Activated CD4-positive, alpha-beta T cell treated with anti-CD3 and anti-CD28 coated beads, Interleukin-2, amount 10 ng/mL, durations not matched to agents 7 days and 5 days (primary cell): Measurements from ENCODE around the gene PTRH2. TPM values are rescaled to one million over a fixed set of nuclear protein-coding genes. Genes with fewer than 3 reads are reported as not detected.
"Not testable (repeated sequence)": the region's sequence is repeated elsewhere in the genome, so short reads cannot be mapped to it uniquely, and the experiment has no call there.

Experiments
- CTCF ChIA-PET: fragments of 350-600 bp; sonication (Branson Sonifier 250); formaldehyde crosslinking; loops from one replicate; lab custom pipeline; 2021; ENCODE audit warnings: antibody characterized with exemption; lab: Charles Lee
- POLR2A ChIA-PET: fragments of 350-600 bp; sonication (Branson Sonifier 250); formaldehyde crosslinking; loops from one replicate; lab custom pipeline; 2021; ENCODE audit warnings: antibody characterized with exemption; lab: Charles Lee
- DNase-seq: peaks from one replicate; pipeline ENCODE4 v3.0.0-alpha.2; 2020
- H3K27ac Mint-ChIP-seq: one replicate; pipeline ENCODE4 v1.8.0; 2021; ENCODE audit warnings: mild to moderate bottlenecking, moderate library complexity, mixed read lengths
- H3K27me3 Mint-ChIP-seq: one replicate; pipeline ENCODE4 v1.8.0; 2021; ENCODE audit warnings: mixed read lengths
- H3K36me3 Mint-ChIP-seq: one replicate; pipeline ENCODE4 v1.8.0; 2021; ENCODE audit warnings: low read depth, mixed read lengths
- H3K4me1 Mint-ChIP-seq: one replicate; pipeline ENCODE4 v1.8.0; 2021; ENCODE audit warnings: mixed read lengths
- H3K4me3 Mint-ChIP-seq: one replicate; pipeline ENCODE4 v1.8.0; 2021; ENCODE audit warnings: mild to moderate bottlenecking, moderate library complexity, mixed read lengths
- H3K9me3 Mint-ChIP-seq: one replicate; pipeline ENCODE4 v1.8.0; 2021; ENCODE audit warnings: mixed read lengths
- total RNA-seq, 2 experiments: library from RNA; stranded (reverse); gene quantifications; one replicate each; pipeline ENCODE4 v1.2.3, GENCODE V29; 2021

Gene PTRH2
- 10 to 100 TPM; 20.5 to 22.9 TPM for total RNA-seq

- H3K4me1 Mint-ChIP-seq: peaks cover 52% of the 10 kb centered on the region
- H3K27me3 Mint-ChIP-seq: no peaks in the 10 kb centered on the region
- H3K27ac Mint-ChIP-seq: peak within 1 kb of the TSS; percentile 96
- peak; percentile 96 for DNase-seq
- no peaks in the 10 kb centered on the region for H3K9me3 Mint-ChIP-seq
- ChIA-PET POLR2A (interaction anchor here (0.6 to 0.9 kb wide), 3 partner anchors 88 to 257 kb away, joined by 3 to 4 read pairs (median 4); partner anchors contain the start of genes CLTC and RNFT1), CTCF (interaction anchor here (0.6 to 2.2 kb wide), 6 partner anchors 12 to 362 kb away, joined by 3 to 10 read pairs (median 3); partner anchors contain the start of gene RNFT1)
- H3K4me3 Mint-ChIP-seq: peak within 1 kb of the TSS; percentile 94
- H3K36me3 Mint-ChIP-seq: peaks cover 16% of the 10 kb centered on the region
These were observed at the start of gene PTRH2, which contains the start of gene VMP1 for GRCh38 chr17:59707149-59707970. PTRH2 (minus strand) TSS chr17:59707430; CDS start chr17:59697978, 9,452 bp downstream. VMP1 (plus strand) TSS chr17:59707654; CDS start chr17:59731447, 23,793 bp downstream.

- Mint-ChIP-seq H3K4me3 (no peak overlapping the region), H3K4me1 (peaks cover 66% of the 10 kb centered on the region), H3K27ac (peak overlapping the region; percentile 90), H3K9me3 (peaks cover 10% of the 10 kb centered on the region), H3K36me3 (peaks cover 40% of the 10 kb centered on the region), H3K27me3 (no peaks in the 10 kb centered on the region)
- ChIA-PET POLR2A (no interaction called here), CTCF (no interaction called here)
- DNase-seq: no peak
These were observed 49.1 kb upstream of the PTRH2 start for GRCh38 chr17:59756236-59756818.

GRCh38 chr17:59755069-59755468 lies 47.8 kb upstream of the PTRH2 start:
- Mint-ChIP-seq H3K27ac (peak overlapping the region; percentile 90), H3K4me1 (peaks cover 68% of the 10 kb centered on the region), H3K36me3 (peaks cover 30% of the 10 kb centered on the region), H3K4me3 (peak overlapping the region; percentile 66)
- not testable (repeated sequence) for DNase-seq, H3K9me3 Mint-ChIP-seq, H3K27me3 Mint-ChIP-seq
- ChIA-PET CTCF (interaction anchor here (0.6 to 3.8 kb wide), 7 partner anchors 8 to 106 kb away, joined by 3 to 45 read pairs (median 6); no protein-coding TSS in a partner anchor), POLR2A (interaction anchor here (0.6 to 4.5 kb wide), 9 partner anchors 28 to 1413 kb away, joined by 4 to 61 read pairs (median 8); no protein-coding TSS in a partner anchor)

GRCh38 chr17:59754552-59754951 lies 47.3 kb upstream of the PTRH2 start:
- peak overlapping the region; percentile 90 for H3K27ac Mint-ChIP-seq
- no peak for DNase-seq
- no peaks in the 10 kb centered on the region for H3K27me3 Mint-ChIP-seq
- POLR2A ChIA-PET: interaction anchor here (0.6 to 4.5 kb wide), 11 partner anchors 28 to 1413 kb away, joined by 3 to 61 read pairs (median 7); no protein-coding TSS in a partner anchor
- CTCF ChIA-PET: interaction anchor here (0.6 to 3.8 kb wide), 8 partner anchors 9 to 106 kb away, joined by 3 to 45 read pairs (median 6); no protein-coding TSS in a partner anchor
- H3K36me3 Mint-ChIP-seq: peaks cover 25% of the 10 kb centered on the region
- peak overlapping the region; percentile 66 for H3K4me3 Mint-ChIP-seq
- H3K9me3 Mint-ChIP-seq: peaks cover 3% of the 10 kb centered on the region
- peaks cover 67% of the 10 kb centered on the region for H3K4me1 Mint-ChIP-seq

- Mint-ChIP-seq H3K4me3 (peak overlapping the region; percentile 66), H3K36me3 (peaks cover 19% of the 10 kb centered on the region), H3K4me1 (peaks cover 63% of the 10 kb centered on the region), H3K27ac (peak overlapping the region; percentile 90), H3K27me3 (no peaks in the 10 kb centered on the region), H3K9me3 (no peaks in the 10 kb centered on the region)
- peak; percentile 59 for DNase-seq
- POLR2A ChIA-PET: interaction anchor here (0.6 to 4.5 kb wide), 12 partner anchors 29 to 1417 kb away, joined by 3 to 61 read pairs (median 6); no protein-coding TSS in a partner anchor
- CTCF ChIA-PET: interaction anchor here (0.5 to 3.8 kb wide), 20 partner anchors 8 to 297 kb away, joined by 3 to 45 read pairs (median 4); partner anchors contain the start of genes PTRH2 and VMP1
These were observed 46.6 kb upstream of the PTRH2 start for GRCh38 chr17:59753522-59754467.

- peaks cover 60% of the 10 kb centered on the region for H3K4me1 Mint-ChIP-seq
- no peaks in the 10 kb centered on the region for H3K27me3 Mint-ChIP-seq
- POLR2A ChIA-PET: interaction anchor here (0.6 to 4.5 kb wide), 8 partner anchors 9 to 1416 kb away, joined by 3 to 61 read pairs (median 8); no protein-coding TSS in a partner anchor
- peaks cover 11% of the 10 kb centered on the region for H3K36me3 Mint-ChIP-seq
- H3K27ac Mint-ChIP-seq: peak overlapping the region; percentile 90
- no peak for DNase-seq
- CTCF ChIA-PET: interaction anchor here (1.1 to 3.8 kb wide), 10 partner anchors 9 to 139 kb away, joined by 3 to 45 read pairs (median 5); partner anchors contain the start of genes PTRH2 and VMP1
- H3K9me3 Mint-ChIP-seq: no peaks in the 10 kb centered on the region
- peak overlapping the region; percentile 25 for H3K4me3 Mint-ChIP-seq
These were observed 45.7 kb upstream of the PTRH2 start for GRCh38 chr17:59752922-59753321.

GRCh38 chr17:59752446-59752845 lies 45.2 kb upstream of the PTRH2 start:
- CTCF ChIA-PET: interaction anchor here (1.0 to 3.8 kb wide), 9 partner anchors 9 to 139 kb away, joined by 3 to 45 read pairs (median 5); partner anchors contain the start of genes PTRH2 and VMP1

GRCh38 chr17:59751955-59752413 lies 44.8 kb upstream of the PTRH2 start:
- Mint-ChIP-seq H3K27me3 (no peaks in the 10 kb centered on the region), H3K9me3 (no peaks in the 10 kb centered on the region), H3K4me3 (peak overlapping the region; percentile 50), H3K4me1 (peaks cover 57% of the 10 kb centered on the region), H3K27ac (peak overlapping the region; percentile 90), H3K36me3 (peaks cover 11% of the 10 kb centered on the region)
- CTCF ChIA-PET: interaction anchor here (0.6 to 3.8 kb wide), 9 partner anchors 10 to 162 kb away, joined by 3 to 45 read pairs (median 4); partner anchors contain the start of genes PTRH2 and VMP1
- DNase-seq: peak; percentile 27
- POLR2A ChIA-PET: interaction anchor here (0.6 to 4.5 kb wide), 9 partner anchors 10 to 213 kb away, joined by 3 to 61 read pairs (median 5); partner anchors contain the start of gene RNFT1

More at GRCh38 chr17:59752446-59752845, 45.2 kb upstream of the PTRH2 start:
- H3K4me1 Mint-ChIP-seq: peaks cover 56% of the 10 kb centered on the region
- peaks cover 9% of the 10 kb centered on the region for H3K36me3 Mint-ChIP-seq
- H3K27me3 Mint-ChIP-seq: no peaks in the 10 kb centered on the region
- POLR2A ChIA-PET: interaction anchor here (0.6 to 4.5 kb wide), 8 partner anchors 9 to 212 kb away, joined by 3 to 61 read pairs (median 5); partner anchors contain the start of gene RNFT1
- H3K27ac Mint-ChIP-seq: peak overlapping the region; percentile 90
- peak overlapping the region; percentile 50 for H3K4me3 Mint-ChIP-seq
- H3K9me3 Mint-ChIP-seq: no peaks in the 10 kb centered on the region
- no peak for DNase-seq

- ChIA-PET POLR2A (interaction anchor here (0.7 kb wide), 1 partner anchor 80 kb away, joined by 5 read pairs; no protein-coding TSS in a partner anchor), CTCF (interaction anchor here (0.5 to 4.3 kb wide), 5 partner anchors 8 to 193 kb away, joined by 3 to 21 read pairs (median 4); no protein-coding TSS in a partner anchor)
- no peak overlapping the region for H3K27ac Mint-ChIP-seq
- H3K36me3 Mint-ChIP-seq: peaks cover 12% of the 10 kb centered on the region
- DNase-seq: no peak
- H3K4me3 Mint-ChIP-seq: no peak overlapping the region
- H3K4me1 Mint-ChIP-seq: peaks cover 40% of the 10 kb centered on the region
- no peaks in the 10 kb centered on the region for H3K27me3 Mint-ChIP-seq
- H3K9me3 Mint-ChIP-seq: peaks cover 3% of the 10 kb centered on the region
These were observed 41.4 kb upstream of the PTRH2 start for GRCh38 chr17:59748591-59748990.

GRCh38 chr17:59746849-59747445 lies 39.7 kb upstream of the PTRH2 start:
- ChIA-PET POLR2A (interaction anchor here (0.5 kb wide), 1 partner anchor 21 kb away, joined by 4 read pairs; no protein-coding TSS in a partner anchor), CTCF (interaction anchor here (0.6 to 4.3 kb wide), 9 partner anchors 17 to 844 kb away, joined by 3 to 21 read pairs (median 3); no protein-coding TSS in a partner anchor)
- DNase-seq: peak; percentile 46
- peaks cover 7% of the 10 kb centered on the region for H3K9me3 Mint-ChIP-seq
- peaks cover 21% of the 10 kb centered on the region for H3K36me3 Mint-ChIP-seq
- H3K4me3 Mint-ChIP-seq: no peak overlapping the region
- H3K27ac Mint-ChIP-seq: no peak overlapping the region
- H3K27me3 Mint-ChIP-seq: no peaks in the 10 kb centered on the region
- H3K4me1 Mint-ChIP-seq: peaks cover 25% of the 10 kb centered on the region
